ENCODE data around the gene MAPK8IP1. TPM values are rescaled to one million over a fixed set of nuclear protein-coding genes. Genes with fewer than 3 reads are reported as not detected.

Gene MAPK8IP1
- total RNA-seq, 4 donors from 2014 or later = 1.9 to 11.1 (median 2.6) TPM

- 0% methylated on average over 45 of the region's 45 CpGs; no CpG with 5 or more reads in 1 of the 2 donors for WGBS, 2 donors (ENCODE audit: low coverage in 1 of 2)
- Histone ChIP-seq H3K4me1 (peaks cover 21 to 34% (median 23%) of the 10 kb centered on the region in 4 donors), H3K36me3 (peaks cover 0 to 22% (median 6%) of the 10 kb centered on the region in 4 donors), H3K9me3 (no peaks in the 10 kb centered on the region), H3K27me3 (peaks cover 18% of the 10 kb centered on the region), H3K4me3 (peak within 1 kb of the TSS; percentile 46 to 93 (median 84)), H3K27ac (peak within 1 kb of the TSS; percentile 88 to 97 (median 92))
- intact Hi-C loops (cut with DNase I; ENCODE audit: low total_unique reads) (loop anchor here (2.0 kb wide), 1 partner anchor 75 kb away; no protein-coding TSS in a partner anchor), in situ Hi-C loops (cut with MboI; ENCODE audit: low pct_ligation_motif_present in 1 of 4, low pct_unique_long_range_greater_than_20kb in 1 of 4, low sequenced_read_pairs in 3 of 4) (loop anchor here in 1 of 4 donors (10.0 kb wide), 1 partner anchor 63 kb away; no protein-coding TSS in a partner anchor)
- peak; percentile 82 to 95 (median 93) for TF ChIP-seq POLR2AphosphoS5 (IDR thresholded peaks at IDR 0.05)
- no peak for TF ChIP-seq EP300 (IDR thresholded peaks at IDR 0.05; ENCODE audit: low read depth)
- no peak for TF ChIP-seq CTCF (IDR thresholded peaks at IDR 0.05)
- peak; percentile 86 for TF ChIP-seq POLR2A (IDR thresholded peaks at IDR 0.05)
- DNase-seq = peak; percentile 97
Observed at GRCh38 chr11:45917623-45918330, 32.3 kb downstream of the MAPK8IP1 start, which contains the start of gene PEX16. TSS of gene PEX16 (minus strand) at chr11:45917877. CDS start at chr11:45917811, 66 bp downstream.

- TF ChIP-seq CTCF (IDR thresholded peaks at IDR 0.05) = no peak
- TF ChIP-seq POLR2A (IDR thresholded peaks at IDR 0.05) = peak; percentile 59
- TF ChIP-seq EP300 (IDR thresholded peaks at IDR 0.05; ENCODE audit: low read depth) = no peak
- TF ChIP-seq POLR2AphosphoS5 (IDR thresholded peaks at IDR 0.05) = peak; percentile 91 to 93 (median 91)
Observed at GRCh38 chr11:45918331-45918941, 33.0 kb downstream of the MAPK8IP1 start.

GRCh38 chr11:45918962-45919675 lies 33.7 kb downstream of the MAPK8IP1 start:
- no peak for DNase-seq
- peak overlapping the region; percentile 88 to 97 (median 92) for H3K27ac ChIP-seq
- no peaks in the 10 kb centered on the region for H3K9me3 ChIP-seq
- peaks cover 21 to 39% (median 29%) of the 10 kb centered on the region in 4 donors for H3K4me1 ChIP-seq
- H3K4me3 ChIP-seq = peak overlapping the region in 2 of 4 donors; percentile 87 to 93
- in situ Hi-C loops (cut with MboI; ENCODE audit: low pct_ligation_motif_present in 1 of 4, low pct_unique_long_range_greater_than_20kb in 1 of 4, low sequenced_read_pairs in 3 of 4) (loop anchor here in 1 of 4 donors (10.0 kb wide), 1 partner anchor 64 kb away; no protein-coding TSS in a partner anchor), intact Hi-C loops (cut with DNase I; ENCODE audit: low total_unique reads) (loop anchor here (2.0 kb wide), 1 partner anchor 76 kb away; no protein-coding TSS in a partner anchor)
- no peak for TF ChIP-seq POLR2AphosphoS5 (IDR thresholded peaks at IDR 0.05)
- no peak for TF ChIP-seq CTCF (IDR thresholded peaks at IDR 0.05)
- TF ChIP-seq POLR2A (IDR thresholded peaks at IDR 0.05) = no peak
- TF ChIP-seq EP300 (IDR thresholded peaks at IDR 0.05; ENCODE audit: low read depth) = no peak
- 45 to 61% methylated on average over 6 to 7 of the region's 7 CpGs for WGBS, 2 donors (ENCODE audit: low coverage in 1 of 2)
- H3K27me3 ChIP-seq = peaks cover 28% of the 10 kb centered on the region
- H3K36me3 ChIP-seq = peaks cover 0 to 10% (median 1%) of the 10 kb centered on the region in 4 donors

More at GRCh38 chr11:45918331-45918941, 33.0 kb downstream of the MAPK8IP1 start:
- no peaks in the 10 kb centered on the region for H3K9me3 ChIP-seq
- peaks cover 21 to 39% (median 29%) of the 10 kb centered on the region in 4 donors for H3K4me1 ChIP-seq
- in situ Hi-C loops (cut with MboI; ENCODE audit: low pct_ligation_motif_present in 1 of 4, low pct_unique_long_range_greater_than_20kb in 1 of 4, low sequenced_read_pairs in 3 of 4) (loop anchor here in 1 of 4 donors (10.0 kb wide), 1 partner anchor 64 kb away; no protein-coding TSS in a partner anchor), intact Hi-C loops (cut with DNase I; ENCODE audit: low total_unique reads) (loop anchor here (2.0 kb wide), 1 partner anchor 76 kb away; no protein-coding TSS in a partner anchor)
- peak; percentile 90 for DNase-seq
- peaks cover 0 to 17% (median 4%) of the 10 kb centered on the region in 4 donors for H3K36me3 ChIP-seq
- peaks cover 25% of the 10 kb centered on the region for H3K27me3 ChIP-seq
- 0% methylated on average over 38 of the region's 38 CpGs; no CpG with 5 or more reads in 1 of the 2 donors for WGBS, 2 donors (ENCODE audit: low coverage in 1 of 2)
- peak overlapping the region; percentile 88 to 97 (median 92) for H3K27ac ChIP-seq
- H3K4me3 ChIP-seq = peak overlapping the region; percentile 46 to 93 (median 84)

Measured in transverse colon (tissue), 4 donors.